Epithelial cell of proximal tubule (primary cell): ENCODE data around the gene RPL22L1. TPM values are rescaled to one million over a fixed set of nuclear protein-coding genes. Genes with fewer than 3 reads are reported as not detected.

Experiments used
- DNase-seq: peaks from one replicate; pipeline ENCODE4 v3.0.0-alpha.2; 2011; ENCODE audit warnings: low read depth
- H3K4me3 ChIP-seq: 2 replicates; pipeline ENCODE4 v1.5.1; 2011; ENCODE audit warnings: low read depth, mild to moderate bottlenecking, low read length
- total RNA-seq: library from RNA; depleted of rRNA; stranded (reverse); fragments of >200 nt; gene quantifications from 2 replicates; pipeline ENCODE4 v1.2.3, GENCODE V29; 2015
- TF ChIP-seq, protein P1 (sequence below): conservative IDR thresholded peaks from 2 replicates; pipeline ENCODE4 v1.5.1; 2012; ENCODE audit warnings: low read depth, mild to moderate bottlenecking, low read length

RPL22L1 gene
- total RNA-seq, 1 donor from 2014 or later: 362 TPM

DNA sequence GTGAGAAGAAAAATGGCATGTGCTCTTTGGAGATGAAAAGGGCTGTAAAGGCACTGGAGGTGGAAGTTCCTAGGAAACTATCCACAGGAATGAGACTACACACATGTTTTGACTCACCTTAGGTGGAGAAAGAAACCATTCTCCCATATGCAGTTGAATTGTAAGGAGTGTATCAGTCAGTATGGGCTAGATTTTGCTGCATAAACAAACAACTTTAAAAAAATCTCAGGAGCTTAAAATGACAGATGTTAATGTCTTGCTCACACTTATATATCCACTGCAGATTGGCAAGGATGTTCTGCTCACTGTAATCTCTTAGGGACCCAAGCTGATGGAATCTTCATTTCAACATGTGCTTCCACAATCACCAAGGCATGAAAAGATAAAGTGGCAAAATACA lies 25.6 kb downstream of the RPL22L1 start:
- DNase-seq: no peak
- no peak overlapping the region for H3K4me3 ChIP-seq
- TF ChIP-seq, protein P1, sequence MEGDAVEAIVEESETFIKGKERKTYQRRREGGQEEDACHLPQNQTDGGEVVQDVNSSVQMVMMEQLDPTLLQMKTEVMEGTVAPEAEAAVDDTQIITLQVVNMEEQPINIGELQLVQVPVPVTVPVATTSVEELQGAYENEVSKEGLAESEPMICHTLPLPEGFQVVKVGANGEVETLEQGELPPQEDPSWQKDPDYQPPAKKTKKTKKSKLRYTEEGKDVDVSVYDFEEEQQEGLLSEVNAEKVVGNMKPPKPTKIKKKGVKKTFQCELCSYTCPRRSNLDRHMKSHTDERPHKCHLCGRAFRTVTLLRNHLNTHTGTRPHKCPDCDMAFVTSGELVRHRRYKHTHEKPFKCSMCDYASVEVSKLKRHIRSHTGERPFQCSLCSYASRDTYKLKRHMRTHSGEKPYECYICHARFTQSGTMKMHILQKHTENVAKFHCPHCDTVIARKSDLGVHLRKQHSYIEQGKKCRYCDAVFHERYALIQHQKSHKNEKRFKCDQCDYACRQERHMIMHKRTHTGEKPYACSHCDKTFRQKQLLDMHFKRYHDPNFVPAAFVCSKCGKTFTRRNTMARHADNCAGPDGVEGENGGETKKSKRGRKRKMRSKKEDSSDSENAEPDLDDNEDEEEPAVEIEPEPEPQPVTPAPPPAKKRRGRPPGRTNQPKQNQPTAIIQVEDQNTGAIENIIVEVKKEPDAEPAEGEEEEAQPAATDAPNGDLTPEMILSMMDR: no peak

DNA sequence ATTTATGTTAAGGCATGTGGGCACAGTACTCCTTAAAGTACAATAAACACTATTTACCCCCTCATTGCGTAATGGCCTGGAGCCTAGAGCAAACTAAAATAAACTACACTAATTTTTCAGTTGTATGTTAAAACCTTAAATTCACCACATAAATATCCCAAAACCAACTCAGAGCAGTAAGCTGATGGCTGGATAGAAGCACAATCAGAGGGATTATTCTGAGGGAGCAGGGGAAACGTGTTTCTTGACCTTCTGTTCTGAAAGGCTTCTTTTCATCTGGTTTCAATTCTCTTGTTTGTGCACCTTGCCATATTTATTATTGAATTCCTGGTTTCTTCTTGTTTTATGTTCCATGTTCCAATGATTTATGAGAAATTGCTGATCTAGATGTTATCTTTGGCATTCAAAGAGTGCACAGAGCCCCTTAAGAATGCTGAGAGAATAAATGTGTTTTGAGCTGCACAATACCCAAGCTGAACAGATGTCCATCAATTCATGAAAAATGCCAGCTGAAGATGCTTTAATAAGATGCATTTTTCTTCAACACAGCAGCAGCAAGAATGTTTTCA lies 29.6 kb downstream of the RPL22L1 start:
- TF ChIP-seq, protein P1: no peak
- DNase-seq: no peak
- no peak overlapping the region for H3K4me3 ChIP-seq

DNA sequence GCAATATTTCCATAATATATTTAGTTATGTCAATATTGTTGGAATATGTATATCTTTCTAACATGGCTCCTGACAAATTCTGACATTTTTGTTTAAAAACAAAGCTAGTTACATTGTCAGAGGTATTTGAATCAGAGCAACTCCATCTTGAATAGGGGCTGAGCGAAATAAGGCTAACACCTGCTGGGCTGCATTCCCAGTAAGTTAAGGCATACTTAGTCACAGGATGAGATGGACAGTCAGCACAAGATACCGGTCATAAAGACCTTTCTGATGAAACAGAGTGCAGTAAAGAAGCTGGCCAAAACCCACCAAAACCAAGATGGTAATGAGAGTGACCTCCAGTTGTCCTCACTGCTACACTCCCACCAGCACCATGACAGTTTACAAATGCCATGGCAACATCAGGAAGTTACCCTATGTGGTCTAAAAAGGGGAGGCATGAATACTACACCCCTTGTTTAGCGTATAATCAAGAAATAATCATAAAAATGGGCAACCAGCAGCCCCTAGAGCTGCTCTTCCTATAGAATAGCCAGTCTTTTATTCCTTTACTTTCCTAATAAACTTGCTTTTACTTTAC lies 30.4 kb downstream of the RPL22L1 start:
- no peak for DNase-seq
- TF ChIP-seq, protein P1: no peak
- no peak overlapping the region for H3K4me3 ChIP-seq

DNA sequence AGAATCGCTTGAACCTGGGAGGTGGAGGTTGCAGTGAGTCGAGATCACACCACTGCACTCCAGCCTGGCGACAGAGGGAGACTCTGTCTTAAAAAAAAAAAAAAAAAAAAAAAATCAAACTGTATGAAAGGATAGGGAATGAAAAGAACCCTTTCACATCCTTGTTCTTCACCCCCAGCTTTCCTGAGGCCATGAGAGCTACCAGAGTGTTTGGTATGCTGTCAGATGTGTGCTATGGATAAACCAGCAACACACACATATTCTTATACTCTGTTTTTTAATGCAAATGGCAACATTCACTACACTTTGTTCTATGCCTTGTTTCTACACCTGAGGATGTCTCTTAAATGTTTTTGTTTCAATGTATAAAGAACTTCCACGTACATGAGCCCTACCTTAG lies 33.5 kb downstream of the RPL22L1 start:
- TF ChIP-seq, protein P1: no peak
- DNase-seq: no peak
- no peak overlapping the region for H3K4me3 ChIP-seq

DNA sequence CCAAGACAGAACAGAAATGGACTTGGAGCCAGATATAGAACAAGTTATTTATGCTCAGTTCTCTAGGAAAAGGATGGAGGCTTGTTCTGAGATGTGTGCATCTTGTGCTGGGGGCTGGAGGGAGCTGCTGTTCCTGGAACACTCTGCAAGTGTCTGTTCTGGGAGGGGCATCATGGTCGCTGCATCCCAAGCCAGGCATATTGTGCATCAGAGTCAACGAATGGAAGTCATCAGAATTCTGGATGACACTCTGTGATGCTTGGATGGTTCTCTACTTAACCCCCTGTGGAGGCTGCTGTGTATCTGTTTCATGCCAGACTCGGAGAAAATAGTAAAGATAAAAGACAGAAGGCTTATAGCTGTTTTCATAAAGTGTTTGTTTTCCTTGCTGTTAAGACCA lies 34.7 kb downstream of the RPL22L1 start:
- TF ChIP-seq, protein P1: no peak
- H3K4me3 ChIP-seq: no peak overlapping the region
- no peak for DNase-seq

DNA sequence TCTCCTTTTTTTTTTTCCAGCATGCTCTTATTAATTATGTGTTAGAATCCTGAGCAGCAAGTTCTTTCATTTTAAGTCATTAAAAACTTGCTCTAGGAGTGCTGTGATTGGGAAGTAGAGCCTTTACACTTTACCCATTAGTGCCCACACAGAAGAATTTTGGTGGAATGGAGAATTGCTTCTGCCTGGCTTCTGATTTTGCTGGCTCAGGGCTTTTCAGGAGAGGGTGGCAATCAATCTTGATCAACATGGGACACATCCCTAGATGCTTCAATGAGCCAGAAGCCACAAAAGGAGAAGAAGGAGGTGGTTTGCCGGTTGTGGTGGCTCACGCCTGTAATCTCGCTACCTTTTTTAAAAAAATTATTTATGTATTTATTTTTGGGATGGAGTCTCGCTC lies 39.4 kb downstream of the RPL22L1 start:
- no peak overlapping the region for H3K4me3 ChIP-seq
- DNase-seq: no peak
- TF ChIP-seq, protein P1: no peak
